Thyroid gland (tissue), 4 donors: Measurements from ENCODE around the gene UTS2B. TPM values are rescaled to one million over a fixed set of nuclear protein-coding genes. Genes with fewer than 3 reads are reported as not detected.
"Not testable (repeated sequence)": the region's sequence is repeated elsewhere in the genome, so short reads cannot be mapped to it uniquely, and the experiment has no call there.

Source experiments
- DNase-seq, 2 donors: peaks; one replicate each; pipeline ENCODE4 v3.0.0-alpha.2; 2019
- H3K27ac ChIP-seq, 3 donors: fragments of 200-600 bp; sonication (generic); 1 replicate in 2 of 3; 2 replicates in 1 of 3; pipeline ENCODE4 v1.5.1; 2016 to 2019; ENCODE audit warnings: mild to moderate bottlenecking in 1 of 3, moderate library complexity in 1 of 3
- H3K27me3 ChIP-seq: fragments of 200-600 bp; sonication (generic); one replicate; pipeline ENCODE4 v1.5.1; 2019
- H3K36me3 ChIP-seq, 2 donors: fragments of 200-600 bp; sonication (generic); one replicate each; pipeline ENCODE4 v1.5.1; 2016 to 2019
- H3K4me1 ChIP-seq, 2 donors: fragments of 200-600 bp; sonication (generic); one replicate each; pipeline ENCODE4 v1.5.1; 2017 to 2019
- H3K4me3 ChIP-seq, 3 donors: fragments of 200-600 bp; sonication (generic); replicated peaks in 1 of 3; 1 replicate in 2 of 3; 2 replicates in 1 of 3; pipeline ENCODE4 v1.5.1; 2016; ENCODE audit warnings: mild to moderate bottlenecking in 1 of 3
- H3K9me3 ChIP-seq: fragments of 200-600 bp; sonication (generic); one replicate; pipeline ENCODE4 v1.5.1; 2017
- POLR2A ChIP-seq, 2 donors: fragments of 450-650 bp; IDR thresholded peaks; one replicate each; pipeline ENCODE4 v1.6.1; 2017; ENCODE audit warnings: antibody characterized with exemption in 2 of 2, mild to moderate bottlenecking in 2 of 2, moderate library complexity in 1 of 2
- WGBS, 2 donors: methylation state at CpG; one replicate each; pipeline ENCODE4 v1.1.5; 2017; 5-methylcytosine and 5-hydroxymethylcytosine counted together
- intact Hi-C: fragments of 100-400 bp; cut with DNase I; formaldehyde crosslinking; loops from one replicate; pipeline ENCODE4 v1.15.1; 2023
- total RNA-seq, 4 donors: library from RNA; depleted of rRNA; stranded (reverse); fragments of >200 nt; gene quantifications; one replicate each; pipeline ENCODE4 v1.2.3, GENCODE V29; 2016
- TF ChIP-seq, protein P1 (sequence below), 6 experiments: fragments of 200-600 bp in 3 of 6; fragments of 450-650 bp in 3 of 6; sonication (generic) in 3 of 6; IDR thresholded peaks; one replicate each; pipeline ENCODE4 v1.5.1; 2016 to 2019; ENCODE audit warnings: antibody characterized with exemption in 6 of 6, mild to moderate bottlenecking in 2 of 6, inconsistent platforms in 1 of 6, moderate library complexity in 1 of 6

The UTS2B gene
- total RNA-seq, 4 donors from 2014 or later, result 0.27 to 2.0 (median 1.4) TPM; not detected in 1

- Histone ChIP-seq H3K9me3 (no peaks in the 10 kb centered on the region), H3K4me3 (no peak overlapping the region), H3K27ac (no peak overlapping the region), H3K4me1 (peaks cover 6% of the 10 kb centered on the region in 2 donors), H3K27me3 (no peaks in the 10 kb centered on the region), H3K36me3 (no peaks in the 10 kb centered on the region)
- 93 to 97% methylated on average over 5 of the region's 5 CpGs for WGBS, 2 donors
- DNase-seq, result no peak
- intact Hi-C loops, result no loop called here
- TF ChIP-seq, protein P1, sequence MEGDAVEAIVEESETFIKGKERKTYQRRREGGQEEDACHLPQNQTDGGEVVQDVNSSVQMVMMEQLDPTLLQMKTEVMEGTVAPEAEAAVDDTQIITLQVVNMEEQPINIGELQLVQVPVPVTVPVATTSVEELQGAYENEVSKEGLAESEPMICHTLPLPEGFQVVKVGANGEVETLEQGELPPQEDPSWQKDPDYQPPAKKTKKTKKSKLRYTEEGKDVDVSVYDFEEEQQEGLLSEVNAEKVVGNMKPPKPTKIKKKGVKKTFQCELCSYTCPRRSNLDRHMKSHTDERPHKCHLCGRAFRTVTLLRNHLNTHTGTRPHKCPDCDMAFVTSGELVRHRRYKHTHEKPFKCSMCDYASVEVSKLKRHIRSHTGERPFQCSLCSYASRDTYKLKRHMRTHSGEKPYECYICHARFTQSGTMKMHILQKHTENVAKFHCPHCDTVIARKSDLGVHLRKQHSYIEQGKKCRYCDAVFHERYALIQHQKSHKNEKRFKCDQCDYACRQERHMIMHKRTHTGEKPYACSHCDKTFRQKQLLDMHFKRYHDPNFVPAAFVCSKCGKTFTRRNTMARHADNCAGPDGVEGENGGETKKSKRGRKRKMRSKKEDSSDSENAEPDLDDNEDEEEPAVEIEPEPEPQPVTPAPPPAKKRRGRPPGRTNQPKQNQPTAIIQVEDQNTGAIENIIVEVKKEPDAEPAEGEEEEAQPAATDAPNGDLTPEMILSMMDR (IDR thresholded peaks at IDR 0.05), result no peak
- TF ChIP-seq POLR2A (IDR thresholded peaks at IDR 0.05), result no peak
Observed at GRCh38 chr3:191255156-191255555, 75.2 kb downstream of the UTS2B start.

DNA sequence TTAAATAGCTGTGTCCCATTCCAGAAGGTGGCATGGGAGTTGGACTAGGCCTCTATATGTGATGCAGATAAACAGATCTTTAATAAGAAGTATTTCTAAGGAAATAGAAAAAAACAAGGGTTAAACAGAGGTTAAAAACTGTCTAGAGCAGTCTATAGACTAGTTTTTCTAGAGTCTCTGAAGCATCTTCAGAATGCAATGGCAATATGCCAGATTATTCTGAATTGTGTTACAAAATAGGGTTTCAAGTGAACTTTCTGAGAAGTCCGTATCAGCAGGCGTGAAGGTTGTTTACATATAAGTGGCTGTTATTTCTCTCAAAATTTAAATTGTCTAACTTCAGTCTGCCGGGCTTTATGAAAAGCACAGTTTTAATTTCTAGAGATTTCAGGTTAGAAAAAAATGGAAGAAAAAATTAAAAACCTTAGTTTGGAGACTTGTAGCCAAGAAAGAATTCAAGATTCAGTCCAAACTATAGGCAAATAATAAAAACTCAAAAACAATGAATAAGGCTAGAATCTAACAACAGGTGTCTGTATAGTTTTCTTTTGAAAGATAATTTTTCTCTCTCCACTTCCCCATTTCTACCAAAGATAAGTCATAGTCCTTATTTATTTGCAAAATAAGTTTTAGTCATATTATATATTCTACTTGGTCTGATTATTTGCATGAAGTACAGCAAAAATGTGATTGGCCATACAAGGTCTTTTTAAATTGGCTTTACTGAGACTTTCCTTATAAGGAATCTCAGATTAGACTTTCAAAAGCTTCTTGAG lies 76.0 kb downstream of the UTS2B start:
- H3K4me3 ChIP-seq, result no peak overlapping the region
- intact Hi-C loops, result no loop called here
- DNase-seq, result no peak
- H3K9me3 ChIP-seq, result no peaks in the 10 kb centered on the region
- H3K4me1 ChIP-seq, result peaks cover 6% of the 10 kb centered on the region in 2 donors
- H3K36me3 ChIP-seq, result no peaks in the 10 kb centered on the region
- TF ChIP-seq, protein P1 (IDR thresholded peaks at IDR 0.05), result no peak
- no peak for TF ChIP-seq POLR2A (IDR thresholded peaks at IDR 0.05)
- no peak overlapping the region for H3K27ac ChIP-seq
- H3K27me3 ChIP-seq, result no peaks in the 10 kb centered on the region
- WGBS, 2 donors, result 28 to 60% methylated on average over 3 of the region's 3 CpGs

DNA sequence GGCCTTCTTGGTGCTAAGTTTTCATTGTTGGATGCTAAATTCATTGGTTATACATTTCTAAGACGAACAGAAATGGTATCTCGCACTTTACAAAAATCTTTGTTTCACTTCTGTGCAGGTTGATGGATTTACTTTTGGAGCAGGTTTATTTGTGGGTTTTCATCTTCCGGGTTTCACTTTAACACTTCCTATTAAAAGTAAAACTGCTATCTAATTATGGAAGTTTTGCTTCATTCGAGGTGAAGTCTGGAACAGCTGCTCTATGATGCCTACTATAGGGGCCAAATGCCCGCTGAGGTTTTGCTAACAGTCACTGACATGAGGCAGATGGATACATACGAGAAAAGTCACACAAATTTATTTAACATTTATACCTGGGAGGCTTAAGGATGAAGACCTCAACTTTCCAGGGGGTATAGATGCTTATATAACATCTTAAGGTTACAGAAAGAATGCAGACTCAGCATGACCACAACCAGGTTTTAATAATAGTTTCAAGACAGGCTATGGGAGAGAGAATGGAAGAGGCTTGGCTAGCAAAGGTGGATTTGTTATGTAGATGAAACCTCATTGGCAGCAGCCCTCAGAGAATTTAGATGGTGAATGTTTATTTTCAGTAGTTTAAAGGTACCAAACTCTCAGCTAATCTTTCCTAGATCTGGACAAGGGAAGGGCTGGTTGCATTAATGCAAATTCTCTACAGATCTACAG lies 77.1 kb downstream of the UTS2B start:
- Histone ChIP-seq H3K36me3 (no peaks in the 10 kb centered on the region), H3K4me1 (peaks cover 6% of the 10 kb centered on the region in 2 donors), H3K9me3 (no peaks in the 10 kb centered on the region), H3K27me3 (no peaks in the 10 kb centered on the region), H3K27ac (no peak overlapping the region), H3K4me3 (no peak overlapping the region)
- 86 to 90% methylated on average over 6 of the region's 6 CpGs for WGBS, 2 donors
- no peak for TF ChIP-seq POLR2A (IDR thresholded peaks at IDR 0.05)
- TF ChIP-seq, protein P1 (IDR thresholded peaks at IDR 0.05), result no peak
- no peak for DNase-seq
- intact Hi-C loops, result no loop called here

DNA sequence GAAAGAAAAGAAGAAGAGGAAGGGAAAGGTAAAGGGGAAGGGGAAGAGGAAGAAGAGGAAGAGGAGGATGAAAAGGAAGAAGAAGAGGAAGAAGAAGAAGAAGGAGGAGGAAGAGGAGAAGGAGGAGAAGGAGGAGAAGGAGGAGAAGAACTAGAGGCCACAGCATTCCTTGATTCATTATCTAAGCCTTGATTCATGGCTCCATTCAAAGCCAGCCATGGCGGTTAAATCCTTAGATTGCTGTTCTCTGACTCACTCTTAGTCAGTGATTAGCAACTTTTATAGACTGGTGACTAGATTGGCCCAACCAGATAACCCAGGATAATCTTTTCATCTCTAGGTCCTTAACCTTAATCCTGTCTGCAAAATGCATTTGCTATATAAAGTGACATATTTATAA lies 83.7 kb downstream of the UTS2B start:
- H3K4me3 ChIP-seq, result no peak overlapping the region

GRCh38 chr3:191246034-191246433 lies 84.3 kb downstream of the UTS2B start:
- intact Hi-C loops, H3K27me3 ChIP-seq, H3K36me3 ChIP-seq, DNase-seq, H3K4me3 ChIP-seq, H3K4me1 ChIP-seq, H3K27ac ChIP-seq, H3K9me3 ChIP-seq: not testable (repeated sequence)
- 83 to 86% methylated on average over 5 of the region's 5 CpGs for WGBS, 2 donors

More for the DNA sequence above, 83.7 kb downstream of the UTS2B start:
- intact Hi-C loops, result no loop called here
- Histone ChIP-seq H3K27ac (no peak overlapping the region), H3K9me3 (no peaks in the 10 kb centered on the region), H3K4me1 (no peaks in the 10 kb centered on the region), H3K27me3 (no peaks in the 10 kb centered on the region), H3K36me3 (no peaks in the 10 kb centered on the region)
- 90 to 91% methylated on average over 1 of the region's 1 CpG for WGBS, 2 donors
- no peak for DNase-seq
- no peak for TF ChIP-seq POLR2A (IDR thresholded peaks at IDR 0.05)
- TF ChIP-seq, protein P1 (IDR thresholded peaks at IDR 0.05), result no peak
